Measurements from ENCODE around the gene ASNSD1. TPM values are rescaled to one million over a fixed set of nuclear protein-coding genes. Genes with fewer than 3 reads are reported as not detected.
A peak's percentile ranks its signal among the peaks of the same experiment; 100 is the strongest.

The ASNSD1 gene
- total and polyA plus RNA-seq, 2 of the 13 experiments (the other 11 are each of a cell fraction or from before 2014, with no cell fraction given) = 35.1 to 96.6 TPM

GRCh38 chr2:189659734-189660133, 1.5 kb upstream of the ASNSD1 start:
- Histone ChIP-seq H3K27ac (ENCODE audit: extremely low read length, insufficient read depth, low read length) (no peak overlapping the region), H3K9ac (ENCODE audit: insufficient read depth, low read depth, low read length) (no peak overlapping the region), H3K4me3 (replicated peaks in 1 of 3; ENCODE audit: insufficient read depth in 1 of 3, low read depth in 2 of 3, low read length in 3 of 3) (no peak overlapping the region), H3K9me3 (ENCODE audit: low read length) (no peaks in the 10 kb centered on the region), H4K20me1 (ENCODE audit: insufficient read depth, low read length) (no peaks in the 10 kb centered on the region), H3K79me2 (ENCODE audit: insufficient read depth, low read length) (peaks cover 31% of the 10 kb centered on the region), H3K4me2 (ENCODE audit: low read depth, low read length) (peak overlapping the region; percentile 43), H3K4me1 (ENCODE audit: insufficient read depth, low read length) (peaks cover 48% of the 10 kb centered on the region), H3K36me3 (replicated peaks in 1 of 2; ENCODE audit: control insufficient read depth in 1 of 2, insufficient read depth in 2 of 2, low read length in 2 of 2) (no peaks in the 10 kb centered on the region; a peak in 1 of 5 replicates), H2AFZ (ENCODE audit: low read length) (peak overlapping the region; percentile 17), H3K27me3 (ENCODE audit: control insufficient read depth in 1 of 2, insufficient read depth in 2 of 2, low read length in 2 of 2) (no peaks in the 10 kb centered on the region; a peak in 1 of 5 replicates)
- WGBS (ENCODE audit: low lambda C conversion rate) = 1% methylated on average over 2 of the region's 2 CpGs
- no peak for DNase-seq (ENCODE audit: low spot score)
- POLR2A ChIA-PET = interaction anchor here (0.7 to 1.0 kb wide), 2 partner anchors 79 to 125 kb away, joined by 3 to 4 read pairs; partner anchors contain the start of genes ORMDL1, PMS1 and SLC40A1
- no peak for FAIRE-seq
- in situ Hi-C loops (cut with HindIII; ENCODE audit: extremely low pct_ligation_motif_present, low pct_unique_long_range_greater_than_20kb) (loop anchor here (25.0 kb wide), 1 partner anchor 403 kb away; the partner anchor contains the start of gene MSTN), intact Hi-C loops (cut with micrococcal nuclease; ENCODE audit: unreplicated experiment) (loop anchor here (2.0 kb wide), 1 partner anchor 411 kb away; no protein-coding TSS in a partner anchor)
- no TSS peak for BruUV-seq (replicated peaks)
- no peak for TF ChIP-seq ATF2 (CRISPR knock-in tag; IDR thresholded peaks at IDR 0.05)
- TF ChIP-seq AKNA (CRISPR knock-in tag; IDR thresholded peaks at IDR 0.05; ENCODE audit: borderline replicate concordance) = no peak
- no peak for TF ChIP-seq RNF2 (conservative IDR thresholded peaks at IDR 0.05; ENCODE audit: low read depth)
- TF ChIP-seq IRX3 (CRISPR knock-in tag; IDR thresholded peaks at IDR 0.05; ENCODE audit: borderline replicate concordance, low read depth) = no peak
- peak; percentile 29; the same call in 1 of the 2 replicates for TF ChIP-seq FOXA3 (CRISPR knock-in tag; IDR thresholded peaks at IDR 0.05)
- TF ChIP-seq FOXP1 (IDR thresholded peaks at IDR 0.05) = no peak
- 0 out of 2 replicates have a peak, but pooled peaks have one; percentile 13 for TF ChIP-seq FOXP1 (CRISPR knock-in tag; IDR thresholded peaks at IDR 0.05)
- no peak for ATAC-seq
- CTCF ChIA-PET (ENCODE audit: low intra/inter-chr PET ratio, low total read pairs) = interaction anchor here (3.8 kb wide), 1 partner anchor 38 kb away, joined by 64 read pairs; no protein-coding TSS in a partner anchor

All from HepG2 (cell line).